H1 (cell line): ENCODE data around the gene RASAL1. TPM values are rescaled to one million over a fixed set of nuclear protein-coding genes. Genes with fewer than 3 reads are reported as not detected.

Experiments
- ASH2L ChIP-seq: fragments of 200-600, 300-600 bp; sonication (generic); IDR thresholded peaks from one replicate; pipeline ENCODE4 v1.7.1; 2017; ENCODE audit warnings: low read length
- BCL11A ChIP-seq, 2 experiments: IDR thresholded peaks; one replicate each; pipeline ENCODE4 v1.6.1; 2011; ENCODE audit warnings: low read depth in 2 of 2, low read length in 2 of 2, mild to moderate bottlenecking in 2 of 2
- CBX5 ChIP-seq: fragments of 300-800, 300-1000 bp; sonication (generic); IDR thresholded peaks from 2 replicates; pipeline ENCODE4 v1.7.1; 2016; ENCODE audit warnings: antibody characterized with exemption, low read length, low read depth
- CHD2 ChIP-seq: IDR thresholded peaks from 2 replicates; pipeline ENCODE4 v1.6.1; 2012; ENCODE audit warnings: low read length, improper control_type of control experiment
- CREB1 ChIP-seq: IDR thresholded peaks from 2 replicates; pipeline ENCODE4 v1.6.1; 2012; ENCODE audit warnings: inconsistent platforms
- GTF2F1 ChIP-seq: IDR thresholded peaks from 2 replicates; pipeline ENCODE4 v1.6.1; 2012; ENCODE audit warnings: low read depth, low read length, improper control_type of control experiment, borderline replicate concordance
- HDAC2 ChIP-seq, 2 experiments: fragments of 300-600 bp in 1 of 2; sonication (generic) in 1 of 2; IDR thresholded peaks; 2 replicates each; pipeline ENCODE4 v1.6.1; 2011 to 2012; ENCODE audit warnings: low read depth in 2 of 2, low read length in 2 of 2, mild to moderate bottlenecking in 2 of 2, moderate library complexity in 2 of 2, borderline replicate concordance in 1 of 2, inconsistent platforms in 1 of 2
- NANOG ChIP-seq: IDR thresholded peaks from 2 replicates; pipeline ENCODE4 v1.6.1; 2011; ENCODE audit warnings: low read length, low read depth, mild to moderate bottlenecking, inconsistent platforms; ENCODE audit not compliant: insufficient read depth, poor library complexity, severe bottlenecking
- PHF8 ChIP-seq: fragments of 200-600 bp; sonication (generic); conservative IDR thresholded peaks from 2 replicates; pipeline ENCODE4 v1.7.1; 2012; ENCODE audit warnings: low read depth, mild to moderate bottlenecking, inconsistent platforms, low read length, moderate library complexity
- POLR2A ChIP-seq, 2 experiments: IDR thresholded peaks; 1 replicate in 1 of 2; 2 replicates in 1 of 2; pipeline ENCODE4 v1.6.1; 2011; ENCODE audit warnings: low read depth in 2 of 2, low read length in 2 of 2, mild to moderate bottlenecking in 2 of 2; ENCODE audit errors: control extremely low read depth in 1 of 2
- POU5F1 ChIP-seq: IDR thresholded peaks from 2 replicates; pipeline ENCODE4 v1.6.1; 2011; ENCODE audit warnings: low read depth, mild to moderate bottlenecking, low read length, moderate library complexity
- RAD21 ChIP-seq, 2 experiments: IDR thresholded peaks in 1 of 2; conservative IDR thresholded peaks in 1 of 2; 2 replicates each; pipeline ENCODE4 v1.6.1; 2011; ENCODE audit warnings: low read depth in 2 of 2, low read length in 2 of 2, improper control_type of control experiment in 1 of 2, inconsistent platforms in 1 of 2, mild to moderate bottlenecking in 1 of 2, moderate library complexity in 1 of 2
- RBBP5 ChIP-seq: IDR thresholded peaks from 2 replicates; pipeline ENCODE4 v1.7.1; 2012; ENCODE audit warnings: low read depth, mild to moderate bottlenecking, inconsistent platforms, low read length, moderate library complexity, borderline replicate concordance
- SP1 ChIP-seq: IDR thresholded peaks from 2 replicates; pipeline ENCODE4 v1.6.1; 2011; ENCODE audit warnings: low read depth, low read length
- SP4 ChIP-seq: IDR thresholded peaks from 2 replicates; pipeline ENCODE4 v1.6.1; 2012; ENCODE audit warnings: low read length, inconsistent platforms
- SRF ChIP-seq: IDR thresholded peaks from 2 replicates; pipeline ENCODE4 v1.6.1; 2011; ENCODE audit warnings: mild to moderate bottlenecking, low read depth, low read length, moderate library complexity
- TAF7 ChIP-seq: optimal IDR thresholded peaks from 2 replicates; pipeline ENCODE3; 2011; ENCODE audit warnings: low read depth, mild to moderate bottlenecking, inconsistent platforms, low read length, moderate library complexity, borderline replicate concordance
- TBP ChIP-seq: IDR thresholded peaks from 2 replicates; pipeline ENCODE4 v1.6.1; 2011; ENCODE audit warnings: low read depth, low read length, improper control_type of control experiment
- TCF12 ChIP-seq: IDR thresholded peaks from 2 replicates; pipeline ENCODE4 v1.6.1; 2011; ENCODE audit warnings: low read depth, mild to moderate bottlenecking, low read length
- polyA plus RNA-seq, 7 experiments: library from polyadenylated mRNA; depleted of rRNA in 3 of 7; stranded (reverse) in 5 of 7; unstranded in 2 of 7; fragments of >200 nt in 5 of 7; fragments of 200-250 nt in 2 of 7; gene quantifications; 1 replicate in 5 of 7; 2 replicates in 1 of 7; 4 replicates in 1 of 7; pipeline versions ENCODE4 v1.2.1 to v1.2.3, GENCODE V29; 2011 to 2013; ENCODE audit warnings: missing spikeins in 2 of 7, mixed read lengths in 2 of 7
- total RNA-seq: library from RNA; stranded (reverse); fragmentation: NEBNext Ultra II Directional; extraction: Animal tissue kit (Norgen Biotek cat#: 25700); gene quantifications from 2 replicates; pipeline ENCODE4 v1.2.1, GENCODE V29; 2021
- TF ChIP-seq, protein P1 (sequence below): IDR thresholded peaks from 2 replicates; pipeline ENCODE4 v1.6.1; 2012; ENCODE audit warnings: inconsistent platforms
- TF ChIP-seq, protein P2 (sequence below), 3 experiments: IDR thresholded peaks; 1 replicate in 2 of 3; 2 replicates in 1 of 3; pipeline versions ENCODE4 v1.5.1 to v1.6.1; 2011; ENCODE audit warnings: low read length in 3 of 3, mild to moderate bottlenecking in 3 of 3, inconsistent platforms in 2 of 3, low read depth in 1 of 3, moderate library complexity in 1 of 3; ENCODE audit not compliant: insufficient read depth in 1 of 3; ENCODE audit errors: control extremely low read depth in 1 of 3

The RASAL1 gene
- total and polyA plus RNA-seq, 2 of the 8 experiments (the other 6 are each of a cell fraction or from before 2014, with no cell fraction given): 3.7 to 5.0 TPM

DNA sequence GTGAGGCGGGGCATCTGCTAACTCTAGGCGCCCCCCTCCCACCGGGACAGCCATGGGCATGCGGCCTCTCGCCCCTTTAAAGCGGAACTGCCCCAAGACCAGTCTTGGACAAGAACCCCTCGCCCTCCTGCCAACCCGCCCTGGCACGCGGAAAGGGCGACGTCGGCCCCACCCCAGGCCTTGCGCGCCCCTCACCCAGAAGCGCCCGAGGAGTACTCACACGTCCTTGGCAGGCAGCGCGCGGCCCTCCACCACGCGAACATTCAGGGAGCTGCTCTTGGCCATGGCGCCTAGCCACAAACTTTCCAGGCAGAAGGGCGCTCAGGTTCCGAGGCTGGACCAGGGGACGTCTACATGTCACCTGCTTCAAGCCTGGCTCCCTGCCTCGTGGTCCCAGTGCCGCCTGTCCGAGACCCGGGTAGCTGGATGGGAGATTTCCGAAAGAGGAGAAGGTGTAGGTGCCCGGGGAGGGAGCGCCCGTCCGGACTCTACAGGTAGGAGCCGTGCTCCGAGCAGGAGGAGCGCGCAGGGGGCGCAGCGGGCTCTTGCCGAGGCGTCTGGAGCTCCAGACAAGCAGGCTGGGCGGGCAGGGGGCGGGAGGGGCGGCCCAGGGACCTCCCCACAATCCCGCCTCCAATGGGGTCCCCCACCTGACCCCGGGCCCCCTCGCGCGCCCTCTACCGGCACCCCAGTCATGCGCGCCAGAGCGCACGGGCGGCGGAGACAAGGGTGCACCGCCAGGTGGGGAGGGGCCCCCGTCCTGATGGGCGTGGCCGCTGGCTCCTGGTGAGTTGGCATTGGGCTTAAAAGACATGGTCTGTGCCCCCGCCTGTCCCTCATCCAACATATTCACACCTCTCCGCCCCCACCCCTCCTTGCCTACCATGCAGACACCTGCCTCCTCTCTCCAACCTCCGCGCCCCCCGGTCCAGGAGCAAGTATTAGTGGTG is at the start of gene RASAL1 (continued):
- TF ChIP-seq POLR2A (IDR thresholded peaks at IDR 0.05; ENCODE audit: control extremely low read depth in 1 of 2, low read depth in 2 of 2, low read length in 2 of 2): 0 out of 3 replicates have a peak, but pooled peaks of 1 of the 2 experiments have one; percentile 25
- no peak for TF ChIP-seq CBX5
- TF ChIP-seq, protein P1, sequence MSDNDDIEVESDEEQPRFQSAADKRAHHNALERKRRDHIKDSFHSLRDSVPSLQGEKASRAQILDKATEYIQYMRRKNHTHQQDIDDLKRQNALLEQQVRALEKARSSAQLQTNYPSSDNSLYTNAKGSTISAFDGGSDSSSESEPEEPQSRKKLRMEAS: peak; percentile 85
- TF ChIP-seq RAD21 (IDR thresholded peaks at IDR 0.05 in 1 of 2, conservative IDR thresholded peaks at IDR 0.05 in 1 of 2; ENCODE audit: low read depth in 2 of 2, low read length in 2 of 2): peak in 1 of 2 experiments; percentile 39; a peak in 2 of 4 replicates
- TF ChIP-seq RBBP5: no peak
- no peak for TF ChIP-seq SP1
- no peak for TF ChIP-seq TAF7
- no peak for TF ChIP-seq SRF
- no peak for TF ChIP-seq POU5F1
- no peak for TF ChIP-seq HDAC2 (IDR thresholded peaks at IDR 0.05; ENCODE audit: borderline replicate concordance in 1 of 2, low read depth in 2 of 2, low read length in 2 of 2)
- no peak for TF ChIP-seq TCF12
- TF ChIP-seq GTF2F1: no peak
- TF ChIP-seq CHD2: no peak
- no peak for TF ChIP-seq TBP
- TF ChIP-seq ASH2L: peak; percentile 44
- no peak for TF ChIP-seq NANOG
- TF ChIP-seq SP4: peak; percentile 49; the same call in 1 of the 2 replicates
- TF ChIP-seq, protein P2, sequence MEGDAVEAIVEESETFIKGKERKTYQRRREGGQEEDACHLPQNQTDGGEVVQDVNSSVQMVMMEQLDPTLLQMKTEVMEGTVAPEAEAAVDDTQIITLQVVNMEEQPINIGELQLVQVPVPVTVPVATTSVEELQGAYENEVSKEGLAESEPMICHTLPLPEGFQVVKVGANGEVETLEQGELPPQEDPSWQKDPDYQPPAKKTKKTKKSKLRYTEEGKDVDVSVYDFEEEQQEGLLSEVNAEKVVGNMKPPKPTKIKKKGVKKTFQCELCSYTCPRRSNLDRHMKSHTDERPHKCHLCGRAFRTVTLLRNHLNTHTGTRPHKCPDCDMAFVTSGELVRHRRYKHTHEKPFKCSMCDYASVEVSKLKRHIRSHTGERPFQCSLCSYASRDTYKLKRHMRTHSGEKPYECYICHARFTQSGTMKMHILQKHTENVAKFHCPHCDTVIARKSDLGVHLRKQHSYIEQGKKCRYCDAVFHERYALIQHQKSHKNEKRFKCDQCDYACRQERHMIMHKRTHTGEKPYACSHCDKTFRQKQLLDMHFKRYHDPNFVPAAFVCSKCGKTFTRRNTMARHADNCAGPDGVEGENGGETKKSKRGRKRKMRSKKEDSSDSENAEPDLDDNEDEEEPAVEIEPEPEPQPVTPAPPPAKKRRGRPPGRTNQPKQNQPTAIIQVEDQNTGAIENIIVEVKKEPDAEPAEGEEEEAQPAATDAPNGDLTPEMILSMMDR (IDR thresholded peaks at IDR 0.05; ENCODE audit: control extremely low read depth in 1 of 3, insufficient read depth in 1 of 3, low read depth in 1 of 3, low read length in 3 of 3): peak; percentile 64 to 86 (median 84)
- TF ChIP-seq CREB1: peak; percentile 69
- TF ChIP-seq PHF8: no peak
- TF ChIP-seq BCL11A (IDR thresholded peaks at IDR 0.05; ENCODE audit: low read depth in 2 of 2, low read length in 2 of 2): no peak
